ENCODE data around the gene RTL3. TPM values are rescaled to one million over a fixed set of nuclear protein-coding genes. Genes with fewer than 3 reads are reported as not detected.

The RTL3 gene
- polyA plus RNA-seq, 1 donor (not counting 4 experiments of a cell fraction or from before 2014, with no cell fraction given), result not detected

GRCh38 chrX:78687586-78687985 lies 28.5 kb upstream of the RTL3 start:
- no peak overlapping the region for H2AFZ ChIP-seq (ENCODE audit: control insufficient read depth, low read length)
- H3K4me3 ChIP-seq (ENCODE audit: control insufficient read depth in 2 of 3, extremely low read depth in 1 of 3, insufficient read depth in 2 of 3, low read depth in 1 of 3, low read length in 3 of 3), result no peak overlapping the region
- H3K9me1 ChIP-seq (ENCODE audit: control insufficient read depth, extremely low read depth, insufficient read depth, low read length), result no peaks in the 10 kb centered on the region
- no peaks in the 10 kb centered on the region for H3K9me3 ChIP-seq (ENCODE audit: control insufficient read depth, low read depth, low read length)
- no peak overlapping the region for H3K27ac ChIP-seq (ENCODE audit: control insufficient read depth, insufficient read depth, low read length)
- H3K4me2 ChIP-seq (ENCODE audit: control insufficient read depth, extremely low read depth, insufficient read depth, low read depth, low read length), result no peak overlapping the region
- DNase-seq (ENCODE audit: low read depth, low spot score), result no peak
- TF ChIP-seq CTCF (optimal IDR thresholded peaks at IDR 0.05 in 1 of 3, IDR thresholded peaks at IDR 0.05 in 1 of 3, conservative IDR thresholded peaks at IDR 0.05 in 1 of 3; ENCODE audit: extremely low read depth in 1 of 3, insufficient read depth in 2 of 3, low read length in 3 of 3) (no peak), EZH2 (IDR thresholded peaks at IDR 0.05; ENCODE audit: low read length) (no peak)
- no peaks in the 10 kb centered on the region for H3K4me1 ChIP-seq (ENCODE audit: control insufficient read depth, extremely low read depth, insufficient read depth, low read length)
- dilution Hi-C loops (cut with MboI; ENCODE audit: extremely low pct_ligation_motif_present, low sequenced_read_pairs), result no loop called here
- H3K79me2 ChIP-seq (ENCODE audit: control insufficient read depth, insufficient read depth, low read length), result no peaks in the 10 kb centered on the region
- no peaks in the 10 kb centered on the region for H4K20me1 ChIP-seq (ENCODE audit: control insufficient read depth, extremely low read depth, insufficient read depth, low read length)
- no peaks in the 10 kb centered on the region for H3K27me3 ChIP-seq (ENCODE audit: control insufficient read depth, extremely low read depth, insufficient read depth, low read length)
- H3K9ac ChIP-seq (ENCODE audit: control insufficient read depth, extremely low read depth, insufficient read depth, low read length), result no peak overlapping the region
- no peak for FAIRE-seq
- no peaks in the 10 kb centered on the region for H3K36me3 ChIP-seq (ENCODE audit: control insufficient read depth in 2 of 2, extremely low read depth in 1 of 2, insufficient read depth in 2 of 2, low read length in 2 of 2)

- no peak for DNase-seq (ENCODE audit: low read depth, low spot score)
- no peak overlapping the region for H3K4me2 ChIP-seq (ENCODE audit: control insufficient read depth, extremely low read depth, insufficient read depth, low read depth, low read length)
- no peak overlapping the region for H3K9ac ChIP-seq (ENCODE audit: control insufficient read depth, extremely low read depth, insufficient read depth, low read length)
- H3K4me1 ChIP-seq (ENCODE audit: control insufficient read depth, extremely low read depth, insufficient read depth, low read length), result no peaks in the 10 kb centered on the region
- no peak overlapping the region for H2AFZ ChIP-seq (ENCODE audit: control insufficient read depth, low read length)
- H3K79me2 ChIP-seq (ENCODE audit: control insufficient read depth, insufficient read depth, low read length), result no peaks in the 10 kb centered on the region
- no peaks in the 10 kb centered on the region for H3K9me3 ChIP-seq (ENCODE audit: control insufficient read depth, low read depth, low read length)
- TF ChIP-seq EZH2 (IDR thresholded peaks at IDR 0.05; ENCODE audit: low read length) (no peak), CTCF (optimal IDR thresholded peaks at IDR 0.05 in 1 of 3, IDR thresholded peaks at IDR 0.05 in 1 of 3, conservative IDR thresholded peaks at IDR 0.05 in 1 of 3; ENCODE audit: extremely low read depth in 1 of 3, insufficient read depth in 2 of 3, low read length in 3 of 3) (no peak)
- H3K36me3 ChIP-seq (ENCODE audit: control insufficient read depth in 2 of 2, extremely low read depth in 1 of 2, insufficient read depth in 2 of 2, low read length in 2 of 2), result no peaks in the 10 kb centered on the region
- H3K9me1 ChIP-seq (ENCODE audit: control insufficient read depth, extremely low read depth, insufficient read depth, low read length), result no peaks in the 10 kb centered on the region
- no peak overlapping the region for H3K4me3 ChIP-seq (ENCODE audit: control insufficient read depth in 2 of 3, extremely low read depth in 1 of 3, insufficient read depth in 2 of 3, low read depth in 1 of 3, low read length in 3 of 3)
- H3K27me3 ChIP-seq (ENCODE audit: control insufficient read depth, extremely low read depth, insufficient read depth, low read length), result no peaks in the 10 kb centered on the region
- no peaks in the 10 kb centered on the region for H4K20me1 ChIP-seq (ENCODE audit: control insufficient read depth, extremely low read depth, insufficient read depth, low read length)
- H3K27ac ChIP-seq (ENCODE audit: control insufficient read depth, insufficient read depth, low read length), result no peak overlapping the region
- FAIRE-seq, result no peak
- dilution Hi-C loops (cut with MboI; ENCODE audit: extremely low pct_ligation_motif_present, low sequenced_read_pairs), result no loop called here
These were observed 14.1 kb upstream of the RTL3 start for GRCh38 chrX:78673246-78673645.
